GM12872 (cell line): ENCODE measurements around the gene BANF2.

Experiments used
- TF ChIP-seq, protein P1 (sequence below): IDR thresholded peaks from 3 replicates; pipeline ENCODE4 v1.5.1; 2011; ENCODE audit warnings: low read depth, mild to moderate bottlenecking, low read length, moderate library complexity; ENCODE audit not compliant: insufficient read depth

BANF2 gene

DNA sequence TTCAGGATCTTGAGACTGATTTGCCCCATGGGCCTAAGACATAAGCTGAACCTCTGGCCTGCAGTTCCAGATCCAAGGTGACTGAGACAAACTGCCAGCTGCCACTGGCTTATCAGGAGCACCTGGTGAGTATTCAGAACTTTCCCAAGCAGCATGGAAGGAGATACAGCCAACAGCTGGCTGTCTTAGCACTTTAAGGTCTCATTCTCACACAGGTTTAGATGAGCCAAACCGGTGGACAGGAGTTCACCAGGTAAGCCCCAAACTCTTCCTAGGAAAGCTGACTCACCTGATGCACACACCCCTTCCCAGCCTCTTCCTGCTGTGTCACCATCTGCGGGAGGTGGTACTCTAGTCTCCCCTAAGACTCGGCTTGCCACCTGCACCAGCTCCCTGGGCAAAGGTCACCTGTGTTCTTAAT lies at the start of gene BANF2:
Gene BANF2, plus strand, starts transcription at position 36 of the 421 bp plus-strand sequence. CDS start 25,060 bp downstream, outside the sequence.
- TF ChIP-seq, protein P1, sequence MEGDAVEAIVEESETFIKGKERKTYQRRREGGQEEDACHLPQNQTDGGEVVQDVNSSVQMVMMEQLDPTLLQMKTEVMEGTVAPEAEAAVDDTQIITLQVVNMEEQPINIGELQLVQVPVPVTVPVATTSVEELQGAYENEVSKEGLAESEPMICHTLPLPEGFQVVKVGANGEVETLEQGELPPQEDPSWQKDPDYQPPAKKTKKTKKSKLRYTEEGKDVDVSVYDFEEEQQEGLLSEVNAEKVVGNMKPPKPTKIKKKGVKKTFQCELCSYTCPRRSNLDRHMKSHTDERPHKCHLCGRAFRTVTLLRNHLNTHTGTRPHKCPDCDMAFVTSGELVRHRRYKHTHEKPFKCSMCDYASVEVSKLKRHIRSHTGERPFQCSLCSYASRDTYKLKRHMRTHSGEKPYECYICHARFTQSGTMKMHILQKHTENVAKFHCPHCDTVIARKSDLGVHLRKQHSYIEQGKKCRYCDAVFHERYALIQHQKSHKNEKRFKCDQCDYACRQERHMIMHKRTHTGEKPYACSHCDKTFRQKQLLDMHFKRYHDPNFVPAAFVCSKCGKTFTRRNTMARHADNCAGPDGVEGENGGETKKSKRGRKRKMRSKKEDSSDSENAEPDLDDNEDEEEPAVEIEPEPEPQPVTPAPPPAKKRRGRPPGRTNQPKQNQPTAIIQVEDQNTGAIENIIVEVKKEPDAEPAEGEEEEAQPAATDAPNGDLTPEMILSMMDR = no peak

DNA sequence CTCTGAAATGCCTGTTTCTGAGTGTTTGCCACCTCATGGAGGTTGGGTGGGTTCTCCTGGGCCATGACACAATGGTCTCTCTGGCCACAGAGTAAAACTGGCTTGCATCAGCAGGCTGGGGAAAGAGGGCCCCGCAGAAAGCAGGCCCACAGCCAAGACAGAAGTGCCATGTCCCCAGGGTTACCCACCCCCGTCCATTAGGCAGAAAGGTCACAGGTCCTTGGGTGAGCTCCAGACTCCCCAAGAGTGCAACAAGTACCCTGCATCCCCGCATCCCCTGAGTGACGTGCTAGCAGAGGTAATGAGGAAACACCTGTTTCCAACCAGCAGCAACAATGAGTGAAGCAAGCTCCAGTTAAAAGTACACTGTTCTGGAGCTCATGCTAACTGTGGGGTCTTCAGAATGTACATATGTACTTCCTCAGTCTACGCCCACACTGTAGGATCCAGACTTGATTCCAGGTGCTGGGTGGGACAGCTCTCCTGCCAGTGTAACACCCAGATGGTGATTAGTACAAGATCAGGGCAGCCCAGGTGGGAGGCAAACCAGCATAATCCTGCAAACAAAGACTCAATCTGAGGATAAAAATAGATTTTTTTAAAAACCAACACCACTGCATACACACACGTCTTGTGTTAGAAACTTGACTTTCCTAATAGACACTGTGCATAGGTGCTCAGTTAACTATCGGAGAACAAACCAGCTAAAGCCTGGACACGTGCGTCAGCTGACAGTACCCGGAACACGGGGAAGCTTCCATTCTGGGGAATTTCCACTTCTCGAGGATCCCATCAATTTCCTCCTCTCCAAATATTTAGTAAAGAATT lies 49.3 kb upstream of the BANF2 start:
- TF ChIP-seq, protein P1 = no peak

DNA sequence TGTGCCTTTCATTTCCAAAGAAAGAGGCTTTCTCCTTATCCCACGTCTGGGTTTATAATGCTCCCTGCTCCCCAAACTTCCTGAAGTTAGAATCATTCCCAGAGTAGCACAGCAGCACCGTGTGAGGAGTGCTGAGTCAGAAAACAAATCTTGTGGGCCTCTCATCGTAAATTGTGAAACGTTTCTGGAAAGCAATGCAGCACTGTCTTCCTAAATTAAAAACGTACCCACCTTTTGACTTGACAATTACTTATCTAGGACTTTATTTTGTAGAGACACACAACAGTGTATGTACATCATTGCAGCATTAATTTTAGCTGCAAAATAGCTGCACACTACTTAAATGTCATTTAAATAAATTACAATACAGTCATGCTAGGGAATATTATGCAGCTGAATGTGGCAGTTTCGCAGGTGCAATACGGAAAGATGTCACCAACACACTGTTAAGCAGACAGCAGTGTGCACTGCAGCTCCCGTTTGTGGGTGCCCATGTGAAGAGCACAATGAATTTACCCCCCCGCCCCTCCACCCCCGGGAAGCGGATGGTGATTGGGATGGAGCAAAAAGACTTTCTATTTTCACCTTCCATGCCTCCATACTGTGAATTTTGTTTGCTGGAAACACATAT lies 48.5 kb upstream of the BANF2 start:
- TF ChIP-seq, protein P1 = no peak

DNA sequence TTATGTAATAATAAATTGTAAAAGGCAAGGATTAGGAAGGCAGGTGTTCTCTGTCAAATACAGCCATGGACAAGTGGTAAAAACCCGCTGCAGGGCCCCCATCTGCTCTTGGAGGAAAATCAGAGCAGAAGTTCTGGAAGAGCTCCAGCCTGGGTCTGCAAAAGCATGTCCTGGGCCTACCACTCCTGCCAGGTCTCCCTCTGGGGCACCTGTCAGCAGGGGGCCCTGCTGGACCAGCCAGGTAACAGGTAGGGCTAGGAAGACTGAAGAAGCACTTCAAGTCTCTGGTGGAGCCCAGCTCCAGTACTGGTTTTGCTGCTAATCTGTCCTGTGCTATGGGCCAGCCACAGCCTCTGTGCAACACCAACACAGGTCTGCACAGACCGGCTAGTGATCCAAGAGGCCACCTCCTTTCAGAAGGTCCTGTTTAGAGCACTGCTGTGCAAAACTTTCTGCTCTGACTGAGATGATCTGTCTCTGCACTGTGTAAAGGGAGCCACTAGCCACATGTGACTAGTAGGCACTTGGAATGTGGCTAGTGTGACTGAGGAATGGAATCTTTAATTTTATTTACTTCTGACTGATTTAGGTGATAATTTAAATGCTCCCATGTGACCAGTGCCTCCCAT lies 47.9 kb upstream of the BANF2 start:
- TF ChIP-seq, protein P1 = no peak

DNA sequence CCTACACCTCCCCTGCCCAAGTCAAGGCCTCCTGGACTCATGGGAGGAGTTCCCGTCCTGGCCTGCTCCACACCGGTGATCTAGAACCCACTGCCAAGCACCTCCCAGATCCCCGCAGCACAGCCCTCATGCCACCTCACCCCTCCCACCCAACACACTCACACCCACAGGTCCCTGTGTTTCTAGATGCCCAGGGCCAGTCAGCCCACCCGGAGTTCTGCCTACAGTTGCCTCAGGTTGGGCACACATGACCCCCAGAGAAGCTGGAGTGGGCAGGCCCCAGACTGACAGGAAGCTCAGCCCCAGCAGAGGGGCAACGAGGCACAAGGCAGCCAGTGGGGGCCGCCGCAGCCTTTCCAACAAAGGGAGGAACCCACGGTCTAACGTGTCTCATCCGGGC lies 47.4 kb upstream of the BANF2 start:
- TF ChIP-seq, protein P1 = no peak

DNA sequence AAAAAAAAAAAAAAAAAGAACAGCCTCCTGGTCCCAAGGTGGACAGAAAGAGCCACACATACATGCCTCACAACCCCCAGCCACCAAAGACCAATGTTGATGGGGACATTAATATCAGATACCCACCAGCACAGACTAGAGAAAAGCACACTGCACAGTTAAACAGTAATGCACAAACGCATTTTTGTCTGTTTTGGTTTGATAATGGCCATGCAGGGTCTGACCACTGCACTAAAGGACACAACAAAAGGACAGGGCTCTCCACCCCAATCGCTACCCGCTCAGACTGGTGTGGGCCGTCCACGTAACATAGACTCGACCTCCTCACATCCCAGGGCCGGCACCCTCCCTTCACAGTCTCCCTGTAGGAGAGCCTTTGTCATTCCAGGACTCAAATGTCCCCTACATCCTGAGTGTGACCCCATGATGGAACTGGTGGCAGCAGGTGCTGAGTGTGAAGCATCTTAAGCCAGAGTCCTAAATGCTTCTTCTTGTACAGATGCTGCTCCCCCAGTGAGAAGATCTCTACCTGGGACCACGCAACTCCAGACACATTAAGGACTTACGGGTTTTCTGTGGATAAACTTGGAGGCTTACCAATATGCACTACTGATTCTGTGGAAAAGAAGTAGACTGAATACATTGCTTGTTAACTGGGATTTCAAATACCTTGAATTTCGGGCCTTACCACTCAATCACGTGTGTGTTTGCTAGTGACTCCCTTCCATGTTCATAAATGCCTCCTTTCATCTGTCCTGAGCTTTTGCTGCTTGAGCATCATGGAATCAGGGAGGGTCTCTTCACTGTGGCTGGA lies 45.7 kb upstream of the BANF2 start:
- TF ChIP-seq, protein P1 = no peak
